Transverse colon (tissue), 4 donors: ENCODE data around the gene KCNN3. TPM values are rescaled to one million over a fixed set of nuclear protein-coding genes. Genes with fewer than 3 reads are reported as not detected.

ENCODE experiments used
- DNase-seq: peaks from one replicate; pipeline ENCODE4 v3.0.0-alpha.2; 2019
- H3K27ac ChIP-seq, 4 donors: fragments of 200-600 bp; sonication (generic); 2 replicates each; pipeline ENCODE4 v1.5.1; 2016 to 2018; ENCODE audit warnings: inconsistent platforms in 4 of 4
- H3K27me3 ChIP-seq: fragments of 200-600 bp; sonication (generic); 2 replicates; pipeline ENCODE4 v1.5.1; 2017; ENCODE audit warnings: inconsistent platforms
- H3K36me3 ChIP-seq, 4 donors: fragments of 200-600 bp; sonication (generic); 2 replicates each; pipeline ENCODE4 v1.5.1; 2017 to 2019; ENCODE audit warnings: inconsistent platforms in 4 of 4
- H3K4me1 ChIP-seq, 4 donors: fragments of 200-600 bp; sonication (generic); 2 replicates each; pipeline ENCODE4 v1.5.1; 2017 to 2020; ENCODE audit warnings: inconsistent platforms in 4 of 4
- H3K4me3 ChIP-seq, 4 donors: fragments of 200-600 bp; sonication (generic); 1 replicate in 1 of 4; 2 replicates in 3 of 4; pipeline versions ENCODE4 v1.5.1 to v1.6.1; 2017 to 2019; ENCODE audit warnings: inconsistent platforms in 4 of 4
- H3K9me3 ChIP-seq, 2 donors: fragments of 200-600 bp; sonication (generic); 2 replicates each; pipeline ENCODE4 v1.5.1; 2017 to 2019; ENCODE audit warnings: inconsistent platforms in 2 of 2
- CTCF ChIP-seq, 5 experiments: fragments of 200-600 bp in 3 of 5; fragments of 450-650 bp in 2 of 5; sonication (generic) in 3 of 5; IDR thresholded peaks; 1 replicate in 2 of 5; 2 replicates in 3 of 5; pipeline ENCODE4 v1.5.1; 2016 to 2017; ENCODE audit warnings: antibody characterized with exemption in 5 of 5, inconsistent platforms in 3 of 5, mild to moderate bottlenecking in 2 of 5, moderate library complexity in 1 of 5
- EP300 ChIP-seq: sonication (generic); formaldehyde crosslinking; IDR thresholded peaks from one replicate; pipeline ENCODE4 v1.6.1; 2017; ENCODE audit warnings: antibody characterized with exemption, low read depth
- POLR2A ChIP-seq: fragments of 450-650 bp; IDR thresholded peaks from one replicate; pipeline ENCODE4 v1.6.1; 2016; ENCODE audit warnings: antibody characterized with exemption, mild to moderate bottlenecking, moderate library complexity
- POLR2AphosphoS5 ChIP-seq, 3 donors: sonication (generic); formaldehyde crosslinking; IDR thresholded peaks; one replicate each; pipeline ENCODE4 v1.6.1; 2016; ENCODE audit warnings: antibody characterized with exemption in 3 of 3
- WGBS, 2 donors: methylation state at CpG; one replicate each; pipeline ENCODE4 v1.1.5; 2018; ENCODE audit warnings: low coverage in 1 of 2; 5-methylcytosine and 5-hydroxymethylcytosine counted together
- in situ Hi-C, 4 donors: fragments of 200-750 bp; cut with MboI; loops; one replicate each; pipeline versions ENCODE4 v1.15.0 to v1.15.1; 2017; ENCODE audit warnings: low sequenced_read_pairs in 3 of 4, low pct_ligation_motif_present in 1 of 4, low pct_unique_long_range_greater_than_20kb in 1 of 4
- intact Hi-C: fragments of 100-400 bp; cut with DNase I; formaldehyde crosslinking; loops from one replicate; pipeline ENCODE4 v1.15.1; 2023; ENCODE audit warnings: low total_unique reads
- total RNA-seq, 4 donors: library from RNA; depleted of rRNA; stranded (reverse); fragments of >200 nt; gene quantifications; one replicate each; pipeline ENCODE4 v1.1.0, GENCODE V29; 2016

KCNN3 gene
- total RNA-seq, 4 donors from 2014 or later = 2.3 to 5.0 (median 3.5) TPM

GRCh38 chr1:154735804-154736168, 134.3 kb downstream of the KCNN3 start:
- in situ Hi-C loops = no loop called here
- 83 to 89% methylated on average over 1 to 4 of the region's 4 CpGs for WGBS, 2 donors
- no peak for DNase-seq
- Histone ChIP-seq H3K27me3 (peaks cover 16% of the 10 kb centered on the region), H3K36me3 (no peaks in the 10 kb centered on the region), H3K27ac (no peak overlapping the region), H3K9me3 (no peaks in the 10 kb centered on the region), H3K4me3 (no peak overlapping the region), H3K4me1 (peaks cover 2 to 9% (median 6%) of the 10 kb centered on the region in 4 donors)
- TF ChIP-seq POLR2AphosphoS5 (IDR thresholded peaks at IDR 0.05) = no peak
- TF ChIP-seq CTCF (IDR thresholded peaks at IDR 0.05) = no peak
- intact Hi-C loops = no loop called here

- Histone ChIP-seq H3K27me3 (peaks cover 16% of the 10 kb centered on the region), H3K36me3 (no peaks in the 10 kb centered on the region), H3K4me3 (no peak overlapping the region), H3K4me1 (peaks cover 4 to 15% (median 10%) of the 10 kb centered on the region in 4 donors), H3K27ac (no peak overlapping the region), H3K9me3 (no peaks in the 10 kb centered on the region)
- TF ChIP-seq POLR2A (no peak), POLR2AphosphoS5 (IDR thresholded peaks at IDR 0.05) (no peak), EP300 (no peak), CTCF (IDR thresholded peaks at IDR 0.05) (no peak)
- in situ Hi-C loops = no loop called here
- 92% methylated on average over 12 of the region's 12 CpGs; no CpG with 5 or more reads in 1 of the 2 donors for WGBS, 2 donors
- intact Hi-C loops = no loop called here
- DNase-seq = no peak
Measured at GRCh38 chr1:154735061-154735803, 134.8 kb downstream of the KCNN3 start.

GRCh38 chr1:154733621-154734020, 136.5 kb downstream of the KCNN3 start:
- H3K9me3 ChIP-seq = no peaks in the 10 kb centered on the region
- no peaks in the 10 kb centered on the region for H3K36me3 ChIP-seq
- H3K27ac ChIP-seq = no peak overlapping the region
- in situ Hi-C loops (no loop called here), intact Hi-C loops (no loop called here)
- peaks cover 6 to 25% (median 13%) of the 10 kb centered on the region in 4 donors for H3K4me1 ChIP-seq
- no peak overlapping the region for H3K4me3 ChIP-seq
- no peak for TF ChIP-seq CTCF (IDR thresholded peaks at IDR 0.05)
- no peak for TF ChIP-seq POLR2AphosphoS5 (IDR thresholded peaks at IDR 0.05)
- no peak for TF ChIP-seq EP300
- no peak for TF ChIP-seq POLR2A
- WGBS, 2 donors = 51 to 66% methylated on average over 3 to 4 of the region's 4 CpGs
- peaks cover 7% of the 10 kb centered on the region for H3K27me3 ChIP-seq
- no peak for DNase-seq

GRCh38 chr1:154730986-154731489, 139.0 kb downstream of the KCNN3 start:
- H3K36me3 ChIP-seq = no peaks in the 10 kb centered on the region
- H3K9me3 ChIP-seq = no peaks in the 10 kb centered on the region
- WGBS, 2 donors = 7 to 52% methylated on average over 2 to 9 of the region's 10 CpGs
- TF ChIP-seq POLR2AphosphoS5 (IDR thresholded peaks at IDR 0.05) (peak in 1 of 3 donors; percentile 32), POLR2A (no peak)
- H3K27me3 ChIP-seq = no peaks in the 10 kb centered on the region
- in situ Hi-C loops (no loop called here), intact Hi-C loops (no loop called here)
- DNase-seq = no peak
- H3K4me1 ChIP-seq = peaks cover 8 to 27% (median 17%) of the 10 kb centered on the region in 4 donors
- H3K4me3 ChIP-seq = no peak overlapping the region
- H3K27ac ChIP-seq = peak overlapping the region; percentile 40 to 80 (median 59)
